NT2/D1 (cell line): ENCODE measurements around the gene NADK2.

Experiments used
- YY1 ChIP-seq: IDR thresholded peaks from 2 replicates; pipeline ENCODE4 v1.6.1; 2011; ENCODE audit not compliant: insufficient read length, insufficient read depth
- ZNF274 ChIP-seq: IDR thresholded peaks from 2 replicates; pipeline ENCODE4 v1.6.1; 2011; ENCODE audit warnings: mild to moderate bottlenecking, low read depth, low read length

GRCh38 chr5:36206913-36207312, 34.8 kb downstream of the NADK2 start:
- TF ChIP-seq ZNF274 (no peak), YY1 (no peak)
